Astrocyte (in vitro differentiated cells and primary cell): Measurements from ENCODE around the gene PCDHB10. TPM values are rescaled to one million over a fixed set of nuclear protein-coding genes. Genes with fewer than 3 reads are reported as not detected.
"Not testable (repeated sequence)": the region's sequence is repeated elsewhere in the genome, so short reads cannot be mapped to it uniquely, and the experiment has no call there.

Experiments used
- DNase-seq: peaks from one replicate; pipeline ENCODE4 v3.0.0-alpha.2; 2010; ENCODE audit warnings: low read depth
- FAIRE-seq: peaks from 2 replicates; lab custom pipeline; 2011; peaks lifted over from hg19 to GRCh38; lab: Jason Lieb, UNC
- H2AFZ ChIP-seq: 2 replicates; pipeline ENCODE4 v1.6.0; 2012; ENCODE audit warnings: low read depth, low read length, inconsistent platforms
- H3K27ac ChIP-seq: 2 replicates; pipeline ENCODE4 v1.5.1; 2011; ENCODE audit warnings: low read depth, low read length, inconsistent platforms
- H3K27me3 ChIP-seq: 2 replicates; pipeline ENCODE4 v1.6.0; 2011; ENCODE audit warnings: low read length, inconsistent platforms; ENCODE audit not compliant: insufficient read depth
- H3K36me3 ChIP-seq: 2 replicates; pipeline ENCODE4 v1.5.1; 2011; ENCODE audit warnings: low read length, inconsistent platforms; ENCODE audit not compliant: insufficient read depth
- H3K4me1 ChIP-seq: 2 replicates; pipeline ENCODE4 v1.5.1; 2011; ENCODE audit warnings: low read length, inconsistent platforms; ENCODE audit not compliant: insufficient read depth
- H3K4me2 ChIP-seq: 2 replicates; pipeline ENCODE4 v1.6.0; 2012; ENCODE audit warnings: low read length, inconsistent platforms
- H3K4me3 ChIP-seq: 2 replicates; pipeline ENCODE4 v1.5.1; 2011; ENCODE audit warnings: low read depth, mild to moderate bottlenecking, low read length, inconsistent platforms; ENCODE audit not compliant: insufficient read depth
- H3K79me2 ChIP-seq: 2 replicates; pipeline ENCODE4 v1.6.0; 2012; ENCODE audit warnings: mild to moderate bottlenecking, low read length, inconsistent platforms; ENCODE audit not compliant: insufficient read depth
- H3K9ac ChIP-seq: 2 replicates; pipeline ENCODE4 v1.6.0; 2012; ENCODE audit warnings: mild to moderate bottlenecking, low read length, inconsistent platforms
- H3K9me3 ChIP-seq: 2 replicates; pipeline ENCODE4 v1.5.1; 2012; ENCODE audit warnings: low read depth, mild to moderate bottlenecking, low read length, inconsistent platforms; ENCODE audit not compliant: insufficient read depth
- H4K20me1 ChIP-seq: 2 replicates; pipeline ENCODE4 v1.6.0; 2012; ENCODE audit warnings: low read length, inconsistent platforms; ENCODE audit not compliant: insufficient read depth
- H3K27ac Mint-ChIP-seq: one replicate; pipeline ENCODE4 v1.8.0; 2021; ENCODE audit warnings: mild to moderate bottlenecking, mixed read lengths; ENCODE audit not compliant: unreplicated experiment
- H3K27me3 Mint-ChIP-seq: one replicate; pipeline ENCODE4 v1.8.0; 2021; ENCODE audit warnings: low read depth, mixed read lengths; ENCODE audit not compliant: unreplicated experiment
- H3K36me3 Mint-ChIP-seq: one replicate; pipeline ENCODE4 v1.8.0; 2021; ENCODE audit warnings: low read depth, mixed read lengths; ENCODE audit not compliant: unreplicated experiment
- H3K4me1 Mint-ChIP-seq: one replicate; pipeline ENCODE4 v1.8.0; 2021; ENCODE audit warnings: low read depth, mixed read lengths; ENCODE audit not compliant: unreplicated experiment
- H3K4me3 Mint-ChIP-seq: one replicate; pipeline ENCODE4 v1.8.0; 2021; ENCODE audit warnings: mild to moderate bottlenecking, moderate library complexity, mixed read lengths; ENCODE audit not compliant: unreplicated experiment
- H3K9me3 Mint-ChIP-seq: one replicate; pipeline ENCODE4 v1.8.0; 2021; ENCODE audit warnings: mild to moderate bottlenecking, mixed read lengths; ENCODE audit not compliant: unreplicated experiment
- CTCF ChIP-seq: IDR thresholded peaks from 2 replicates; pipeline ENCODE4 v1.5.1; 2011; ENCODE audit warnings: low read depth, mild to moderate bottlenecking, inconsistent platforms, low read length, moderate library complexity; ENCODE audit not compliant: insufficient read depth
- EZH2 ChIP-seq: IDR thresholded peaks from 2 replicates; pipeline ENCODE4 v1.6.1; 2012; ENCODE audit warnings: mild to moderate bottlenecking, low read length, inconsistent platforms; ENCODE audit not compliant: insufficient read depth
- total RNA-seq: library from RNA; stranded (reverse); gene quantifications from 2 replicates; pipeline ENCODE4 v1.2.1, GENCODE V29; 2021

Gene PCDHB10
- total RNA-seq, 1 donor from 2014 or later = 6.4 TPM

- Mint-ChIP-seq H3K9me3 (peaks cover 25% of the 10 kb centered on the region), H3K4me3 (no peak overlapping the region), H3K27ac (no peak overlapping the region), H3K4me1 (no peaks in the 10 kb centered on the region), H3K27me3 (no peaks in the 10 kb centered on the region), H3K36me3 (peaks cover 13% of the 10 kb centered on the region)
- Histone ChIP-seq H3K27me3 (no peaks in the 10 kb centered on the region), H3K36me3 (no peaks in the 10 kb centered on the region), H3K9me3 (peaks cover 15% of the 10 kb centered on the region), H3K4me2 (no peak overlapping the region), H3K4me1 (no peaks in the 10 kb centered on the region), H4K20me1 (no peaks in the 10 kb centered on the region), H2AFZ (no peak overlapping the region), H3K9ac (no peak overlapping the region), H3K79me2 (no peaks in the 10 kb centered on the region), H3K4me3 (no peak overlapping the region), H3K27ac (no peak overlapping the region)
- TF ChIP-seq EZH2 = no peak
- TF ChIP-seq CTCF = no peak
- DNase-seq = no peak
- no peak for FAIRE-seq
Observed at GRCh38 chr5:141155540-141156374, 36.4 kb upstream of the PCDHB10 start.

GRCh38 chr5:141157356-141157755 is 34.8 kb upstream of the PCDHB10 start:
- not testable (repeated sequence) for H3K4me3 ChIP-seq, H3K4me3 Mint-ChIP-seq, H3K4me1 ChIP-seq, H3K4me1 Mint-ChIP-seq, H4K20me1 ChIP-seq, H3K9me3 ChIP-seq, DNase-seq, FAIRE-seq, H3K27me3 Mint-ChIP-seq, H3K4me2 ChIP-seq, H2AFZ ChIP-seq, H3K36me3 Mint-ChIP-seq, H3K9ac ChIP-seq, H3K36me3 ChIP-seq, H3K27ac ChIP-seq, H3K27ac Mint-ChIP-seq, H3K27me3 ChIP-seq, H3K79me2 ChIP-seq
- peaks cover 15% of the 10 kb centered on the region for H3K9me3 Mint-ChIP-seq

GRCh38 chr5:141157901-141158300 is 34.3 kb upstream of the PCDHB10 start:
- not testable (repeated sequence) for H3K36me3 ChIP-seq, H3K79me2 ChIP-seq, H3K27ac ChIP-seq, DNase-seq, H3K27me3 Mint-ChIP-seq, H3K27me3 ChIP-seq, FAIRE-seq, H3K4me3 ChIP-seq, H3K27ac Mint-ChIP-seq, H4K20me1 ChIP-seq, H3K4me3 Mint-ChIP-seq, H3K4me2 ChIP-seq, H3K36me3 Mint-ChIP-seq, H2AFZ ChIP-seq, H3K4me1 Mint-ChIP-seq, H3K9ac ChIP-seq, H3K4me1 ChIP-seq
- peaks cover 13% of the 10 kb centered on the region for H3K9me3 Mint-ChIP-seq
- peaks cover 11% of the 10 kb centered on the region for H3K9me3 ChIP-seq
